Activated T-cell treated with anti-CD3 and anti-CD28 coated beads for 24 hours (primary cell): ENCODE data around the gene RMDN2.
"Not testable (repeated sequence)": the region's sequence is repeated elsewhere in the genome, so short reads cannot be mapped to it uniquely, and the experiment has no call there.

Source experiments
- DNase-seq: peaks from one replicate; pipeline ENCODE4 v3.0.0-alpha.2; 2020; ENCODE audit warnings: low read depth

The RMDN2 gene

DNA sequence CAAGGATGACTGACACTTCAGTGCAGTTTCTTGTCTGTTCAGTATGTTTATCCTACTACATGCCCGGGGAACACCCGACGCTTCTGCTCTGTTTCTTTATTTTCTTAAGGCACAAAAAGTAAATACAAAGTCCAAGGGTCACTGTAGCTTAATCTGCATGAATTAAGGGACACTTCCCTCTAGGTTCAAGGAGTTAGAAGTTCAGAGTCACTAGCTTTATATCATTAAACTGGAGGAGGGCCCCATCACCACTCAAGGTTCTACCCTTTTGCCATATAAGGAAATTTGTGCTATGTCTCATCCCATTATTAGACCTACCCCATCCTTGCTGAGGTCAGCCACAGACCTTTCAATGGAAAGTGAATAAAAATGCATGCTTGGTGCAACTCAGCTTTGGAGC is 27.6 kb upstream of the RMDN2 start:
- DNase-seq = no peak

- DNase-seq = no peak
These were observed 26.6 kb upstream of the RMDN2 start for GRCh38 chr2:37898448-37898847.

GRCh38 chr2:37902991-37903390 is 22.1 kb upstream of the RMDN2 start:
- no peak for DNase-seq

GRCh38 chr2:37904425-37904824 is 20.7 kb upstream of the RMDN2 start:
- no peak for DNase-seq

- DNase-seq = no peak
These were observed 20.1 kb upstream of the RMDN2 start for GRCh38 chr2:37904993-37905392.

DNA sequence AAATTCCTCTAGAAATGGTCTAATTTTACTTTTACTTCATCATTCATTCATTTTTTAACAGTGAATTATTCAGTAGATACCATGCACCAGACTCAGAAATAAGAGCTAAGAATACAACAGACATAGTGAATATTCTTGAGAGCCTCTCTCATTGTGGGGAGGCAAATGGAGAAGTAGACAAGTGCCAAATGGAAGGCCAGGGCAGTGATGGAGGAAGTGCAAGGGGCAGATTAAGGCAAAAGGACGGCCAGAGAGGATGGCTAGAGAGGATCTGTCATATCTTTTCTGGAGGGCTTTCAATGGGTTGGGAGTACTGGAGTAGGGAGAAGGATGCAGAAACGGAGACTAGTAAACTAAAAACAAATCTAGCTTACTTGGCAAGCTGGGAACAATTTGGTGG is 19.0 kb upstream of the RMDN2 start:
- DNase-seq = no peak

- DNase-seq = no peak
These were observed 17.4 kb upstream of the RMDN2 start for GRCh38 chr2:37907501-37908225.

DNA sequence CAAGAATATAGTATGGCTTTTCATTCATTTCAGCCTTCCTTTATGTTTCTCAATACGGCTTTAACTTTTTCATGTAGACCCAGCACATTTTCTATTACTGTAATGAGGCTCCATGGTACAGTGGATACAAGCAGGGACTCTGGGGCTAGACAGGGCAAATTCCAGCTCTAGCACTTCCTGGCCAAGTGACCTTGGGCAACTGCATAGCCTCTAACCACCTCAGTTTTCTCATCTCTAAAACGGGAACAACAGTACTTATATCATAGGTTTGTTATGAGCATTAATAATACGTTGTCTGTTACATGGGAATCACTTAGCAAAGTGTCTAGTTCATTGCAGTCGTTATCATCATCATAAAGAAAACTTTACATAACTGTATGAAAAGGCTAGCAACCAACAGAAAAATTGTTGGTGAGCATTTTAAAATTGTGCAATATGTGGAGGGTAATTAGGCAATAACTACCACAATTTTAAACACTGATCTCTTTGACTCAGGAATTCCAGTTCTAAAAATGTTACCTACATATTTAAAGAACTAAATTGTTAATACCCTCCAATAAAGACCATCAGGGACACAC is 13.7 kb upstream of the RMDN2 start:
- DNase-seq = no peak

DNA sequence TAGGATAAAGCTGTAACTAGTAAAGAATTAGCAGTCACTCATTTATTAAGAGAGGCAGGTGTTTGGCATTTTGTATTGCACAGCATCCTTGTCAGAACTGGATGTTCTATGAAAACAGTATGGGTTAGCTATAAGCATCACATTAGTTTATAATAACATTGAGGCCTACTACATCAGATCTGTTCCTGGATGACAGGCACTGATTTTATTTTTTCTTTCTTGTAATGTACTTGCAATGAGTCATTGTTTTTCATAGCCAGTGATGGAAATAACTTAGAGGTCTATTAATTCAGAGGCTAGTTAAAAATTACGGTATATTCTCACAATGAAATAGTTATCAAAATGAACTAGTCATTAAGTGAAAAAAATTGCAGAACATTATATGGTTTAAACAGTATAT is 13.0 kb upstream of the RMDN2 start:
- no peak for DNase-seq

- DNase-seq = no peak
These were observed 12.5 kb upstream of the RMDN2 start for GRCh38 chr2:37912616-37913015.

GRCh38 chr2:37914340-37914739 is 10.7 kb upstream of the RMDN2 start:
- DNase-seq = no peak

- no peak for DNase-seq
These were observed 9.3 kb upstream of the RMDN2 start for GRCh38 chr2:37915773-37916172.

DNA sequence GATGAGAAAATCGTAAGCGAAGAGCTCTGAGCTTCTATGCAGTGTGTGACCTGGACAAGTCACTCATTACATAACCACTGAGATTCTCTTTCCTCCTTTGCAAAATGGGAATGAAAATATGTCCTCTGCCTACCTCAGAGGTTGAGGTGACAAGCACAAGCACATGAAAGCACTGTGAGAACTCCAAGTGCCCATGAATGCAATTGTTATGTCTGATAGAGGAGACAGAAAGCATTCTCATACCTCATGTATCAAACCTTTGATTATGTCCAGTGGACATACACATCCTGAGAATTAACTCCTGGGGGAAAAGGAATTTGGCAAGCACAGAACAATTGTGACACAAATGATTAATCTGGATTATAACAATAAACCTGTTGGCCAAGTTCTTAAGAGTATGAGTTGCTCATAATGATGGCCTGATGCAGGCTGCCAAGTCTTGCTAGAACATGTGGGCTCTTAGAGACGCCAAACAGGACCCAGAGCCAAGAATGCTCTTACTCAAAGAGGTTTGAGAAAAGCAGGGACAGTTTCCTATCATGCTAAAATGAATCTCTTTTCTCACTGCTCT is 8.5 kb upstream of the RMDN2 start:
- DNase-seq = no peak

DNA sequence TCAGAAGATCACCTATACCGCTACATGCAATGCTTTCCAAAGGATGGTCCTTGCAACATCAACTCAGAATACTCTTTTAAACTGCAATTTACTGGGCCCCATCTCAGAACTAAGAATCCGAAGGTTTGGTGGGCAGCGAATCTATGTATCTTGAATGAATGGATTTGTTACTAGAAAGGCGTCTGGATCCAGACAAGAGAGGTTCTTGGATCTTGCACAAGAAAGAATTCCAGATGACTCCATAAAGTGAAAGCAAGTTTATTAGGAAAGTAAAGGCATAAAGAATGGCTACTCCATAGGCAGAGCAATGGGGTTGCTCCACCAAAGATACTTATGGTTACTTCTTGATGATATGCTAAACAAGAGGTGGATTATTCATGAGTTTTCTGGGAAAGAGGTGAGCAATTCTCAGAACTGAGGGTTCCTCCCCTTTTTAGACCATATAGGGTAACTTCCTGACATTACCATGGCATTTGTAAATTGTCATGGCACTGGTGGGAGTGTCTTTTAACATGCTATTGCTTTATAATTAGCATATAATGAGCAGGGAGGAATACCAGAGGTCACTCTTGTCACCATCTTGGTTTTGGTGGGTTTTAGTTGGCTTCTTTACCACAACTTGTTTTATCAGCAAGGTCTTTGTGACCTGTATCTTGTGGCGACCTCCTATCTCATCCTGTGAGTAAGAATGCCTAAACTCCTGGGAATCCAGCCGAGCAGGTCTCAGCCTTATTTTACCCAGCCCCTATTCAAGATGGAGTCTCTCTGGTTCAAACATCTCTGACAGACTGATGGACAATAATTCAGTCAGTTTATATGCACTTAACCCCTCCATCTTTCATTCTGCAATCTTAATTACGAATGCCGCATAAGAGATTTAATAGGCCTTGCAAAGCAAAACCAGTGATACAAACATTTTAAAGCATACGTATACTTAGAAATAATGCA is 7.5 kb upstream of the RMDN2 start:
- no peak for DNase-seq

- no peak for DNase-seq
These were observed 6.3 kb upstream of the RMDN2 start for GRCh38 chr2:37918742-37919186.

DNA sequence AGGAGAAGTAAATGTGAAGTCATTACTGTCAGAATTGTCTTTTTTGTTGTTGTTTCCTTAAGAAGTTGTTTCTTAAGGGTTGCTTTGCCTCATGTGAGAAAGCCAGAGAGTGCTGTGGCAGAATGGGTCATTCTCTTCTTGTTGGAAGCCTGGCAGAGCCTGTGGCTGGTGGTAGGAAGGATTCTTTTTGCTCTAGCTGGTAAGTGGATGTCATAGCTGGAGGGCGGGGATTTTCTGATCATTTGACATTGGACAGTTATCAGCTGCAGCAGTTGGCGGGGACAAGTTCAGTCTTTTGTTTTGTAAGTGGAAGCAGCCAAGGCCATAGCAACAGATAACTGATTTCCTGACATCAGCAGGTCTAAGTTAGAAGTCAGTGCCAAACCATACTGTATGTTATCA is 5.5 kb upstream of the RMDN2 start:
- DNase-seq = no peak

DNA sequence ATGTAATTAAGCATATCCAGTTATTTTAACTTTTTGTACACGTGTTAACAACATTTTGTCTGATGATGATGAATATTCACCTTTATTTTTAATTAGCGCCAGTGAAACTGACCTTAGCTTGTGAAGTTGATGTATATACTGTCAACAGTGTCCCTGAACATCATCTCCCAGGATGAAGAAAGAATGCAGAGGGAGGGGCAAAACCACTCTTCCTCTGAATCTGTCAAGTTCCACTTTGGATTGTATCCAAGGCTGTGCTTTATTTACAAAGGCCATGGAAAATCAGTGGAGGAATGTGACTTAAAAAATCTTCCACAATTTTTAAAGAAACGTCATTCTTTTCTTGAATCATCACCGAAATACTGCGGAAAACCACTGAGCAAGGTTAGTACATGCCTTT is 4.5 kb upstream of the RMDN2 start:
- DNase-seq = no peak

DNA sequence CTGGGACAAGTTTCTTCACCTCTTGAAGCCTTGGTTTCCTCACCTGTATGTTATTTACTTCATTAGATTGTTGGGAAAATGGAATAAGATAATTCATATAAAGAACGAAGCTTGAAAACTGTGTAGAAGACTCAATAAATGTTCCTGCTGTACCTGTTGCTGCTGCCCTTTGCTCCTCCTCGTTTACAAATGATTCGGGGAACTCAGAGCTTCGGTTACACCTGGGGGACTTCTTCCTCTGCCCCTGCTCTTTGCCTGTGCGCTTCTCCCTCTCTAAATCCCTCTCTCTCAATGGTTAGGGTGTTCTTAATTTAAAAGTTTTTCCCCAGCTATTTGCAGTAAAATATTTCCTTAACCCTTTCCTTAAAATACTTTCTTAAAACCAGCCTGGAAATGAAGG is 3.3 kb upstream of the RMDN2 start:
- no peak for DNase-seq

DNA sequence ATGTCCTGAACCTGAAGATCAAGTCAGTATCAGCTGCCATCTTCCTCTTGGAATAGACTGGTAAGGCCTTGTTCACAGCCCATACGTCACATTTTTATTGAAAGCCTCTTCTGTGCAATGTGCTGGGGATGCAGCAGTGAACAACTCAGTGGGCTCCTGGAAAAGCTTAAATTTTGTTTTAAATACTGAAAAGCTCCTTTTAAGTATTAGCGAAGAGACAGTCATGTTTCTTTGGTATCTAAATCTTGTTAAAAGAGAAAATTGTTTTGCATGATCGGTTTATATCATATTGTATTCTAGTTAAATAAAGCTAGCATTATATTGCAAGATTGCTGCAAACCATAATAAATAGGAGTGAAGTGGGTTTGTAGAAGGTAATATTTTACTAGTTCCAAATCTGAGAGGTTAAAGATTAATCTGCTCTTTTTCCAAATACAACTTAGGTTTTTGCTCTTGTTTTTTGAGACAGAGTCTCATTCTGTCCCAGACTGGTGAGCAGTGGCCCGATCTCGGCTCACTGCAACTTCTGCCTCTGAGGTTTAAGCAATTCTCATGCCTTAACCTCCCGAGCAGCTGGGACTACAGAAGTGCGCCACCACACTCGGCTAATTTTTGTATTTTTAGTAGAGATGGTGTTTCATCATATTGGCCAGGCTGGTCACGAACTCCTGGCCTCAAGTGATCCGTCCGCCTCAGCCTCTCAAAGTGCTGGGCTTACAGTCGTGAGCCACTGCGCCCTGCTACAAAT is 1.6 kb upstream of the RMDN2 start:
- no peak for DNase-seq

GRCh38 chr2:37926635-37927034 is 1.5 kb downstream of the RMDN2 start:
- DNase-seq = no peak

GRCh38 chr2:37928377-37928776 is 3.3 kb downstream of the RMDN2 start:
- no peak for DNase-seq

GRCh38 chr2:37930392-37930791 is 5.3 kb downstream of the RMDN2 start:
- not testable (repeated sequence) for DNase-seq
